Kidney epithelial cell (primary cell): ENCODE measurements around the gene MPZL3. TPM values are rescaled to one million over a fixed set of nuclear protein-coding genes. Genes with fewer than 3 reads are reported as not detected.

Experiments used
- DNase-seq: peaks from one replicate; pipeline ENCODE4 v3.0.0-alpha.2; 2010; ENCODE audit warnings: low read depth
- H3K27me3 ChIP-seq: 2 replicates; pipeline ENCODE4 v1.6.0; 2011; ENCODE audit warnings: low read length; ENCODE audit not compliant: control insufficient read depth, insufficient read depth
- H3K36me3 ChIP-seq: 2 replicates; pipeline ENCODE4 v1.5.1; 2011; ENCODE audit warnings: low read length; ENCODE audit not compliant: control insufficient read depth, insufficient read depth
- H3K4me3 ChIP-seq: 2 replicates; pipeline ENCODE4 v1.5.1; 2011; ENCODE audit warnings: low read depth, mild to moderate bottlenecking, control low read depth, low read length
- total RNA-seq: library from RNA; depleted of rRNA; stranded (reverse); fragments of >200 nt; gene quantifications from 2 replicates; pipeline ENCODE4 v1.2.3, GENCODE V29; 2015
- TF ChIP-seq, protein P1 (sequence below): IDR thresholded peaks from 2 replicates; pipeline ENCODE4 v1.5.1; 2011; ENCODE audit warnings: mild to moderate bottlenecking, moderate library complexity, low read length, control low read depth, inconsistent platforms; ENCODE audit not compliant: insufficient read depth, poor library complexity, severe bottlenecking

MPZL3 gene
- total RNA-seq, 1 donor from 2014 or later, result 9.4 TPM

DNA sequence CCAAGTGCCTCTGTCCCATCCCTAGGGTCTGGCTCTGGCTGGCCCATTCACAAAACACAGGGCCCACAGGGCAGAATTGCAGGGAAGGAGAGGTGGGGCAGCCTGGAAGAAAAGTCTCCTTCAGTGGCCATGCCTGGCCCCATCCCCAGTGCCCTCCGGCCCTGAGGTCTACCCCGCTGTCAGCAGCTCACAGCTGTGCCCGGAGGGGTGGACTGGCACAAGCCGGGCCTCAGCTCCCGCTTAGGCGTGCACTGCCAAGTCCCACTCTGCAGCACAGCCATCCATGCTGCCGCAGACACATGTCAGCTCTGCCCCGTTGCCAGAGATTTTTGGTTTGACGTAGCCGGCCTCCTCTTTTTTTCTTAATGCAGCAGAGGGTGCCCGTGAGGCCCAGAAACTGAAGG is 71.9 kb downstream of the MPZL3 start:
- peaks cover 4% of the 10 kb centered on the region for H3K27me3 ChIP-seq
- TF ChIP-seq, protein P1, sequence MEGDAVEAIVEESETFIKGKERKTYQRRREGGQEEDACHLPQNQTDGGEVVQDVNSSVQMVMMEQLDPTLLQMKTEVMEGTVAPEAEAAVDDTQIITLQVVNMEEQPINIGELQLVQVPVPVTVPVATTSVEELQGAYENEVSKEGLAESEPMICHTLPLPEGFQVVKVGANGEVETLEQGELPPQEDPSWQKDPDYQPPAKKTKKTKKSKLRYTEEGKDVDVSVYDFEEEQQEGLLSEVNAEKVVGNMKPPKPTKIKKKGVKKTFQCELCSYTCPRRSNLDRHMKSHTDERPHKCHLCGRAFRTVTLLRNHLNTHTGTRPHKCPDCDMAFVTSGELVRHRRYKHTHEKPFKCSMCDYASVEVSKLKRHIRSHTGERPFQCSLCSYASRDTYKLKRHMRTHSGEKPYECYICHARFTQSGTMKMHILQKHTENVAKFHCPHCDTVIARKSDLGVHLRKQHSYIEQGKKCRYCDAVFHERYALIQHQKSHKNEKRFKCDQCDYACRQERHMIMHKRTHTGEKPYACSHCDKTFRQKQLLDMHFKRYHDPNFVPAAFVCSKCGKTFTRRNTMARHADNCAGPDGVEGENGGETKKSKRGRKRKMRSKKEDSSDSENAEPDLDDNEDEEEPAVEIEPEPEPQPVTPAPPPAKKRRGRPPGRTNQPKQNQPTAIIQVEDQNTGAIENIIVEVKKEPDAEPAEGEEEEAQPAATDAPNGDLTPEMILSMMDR, result no peak
- DNase-seq, result no peak
- no peaks in the 10 kb centered on the region for H3K36me3 ChIP-seq
- H3K4me3 ChIP-seq, result no peak overlapping the region

DNA sequence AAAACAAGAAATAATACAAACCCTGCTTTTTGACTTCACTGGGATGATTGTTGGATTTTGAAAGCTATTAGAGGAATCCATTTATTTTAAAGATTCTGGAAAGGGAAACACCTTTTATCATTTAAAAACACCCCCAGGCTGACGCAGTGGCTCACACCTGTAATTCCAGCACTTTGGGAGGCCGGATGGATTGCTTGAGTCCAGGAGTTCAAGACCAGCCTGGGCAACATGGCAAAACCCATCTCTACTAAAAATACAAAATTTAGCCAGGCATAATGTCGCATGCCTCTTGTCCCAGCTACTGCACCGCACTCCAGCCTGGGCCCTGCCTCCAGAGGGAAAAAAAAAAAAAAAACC is 75.4 kb downstream of the MPZL3 start:
- TF ChIP-seq, protein P1, result no peak
- H3K27me3 ChIP-seq, result peaks cover 4% of the 10 kb centered on the region
- no peak overlapping the region for H3K4me3 ChIP-seq
- H3K36me3 ChIP-seq, result no peaks in the 10 kb centered on the region
- DNase-seq, result no peak

Other genes starting within 250 kb of the MPZL3 start
- 16.8 TPM in 2 replicates for gene TMPRSS4, start 175.3 kb downstream of the MPZL3 start, total RNA-seq
- gene SMIM35, start 165.4 kb downstream of the MPZL3 start, total RNA-seq, result not detected in 2 replicates
- 0.41 and 0.79 TPM in 2 replicates for gene SCN4B, start 99.5 kb downstream of the MPZL3 start, total RNA-seq
- gene SCN2B, start 75.7 kb downstream of the MPZL3 start, total RNA-seq, result 0.04 and 0.07 TPM in 2 replicates
- 2.5 TPM in 1 of 2 replicates, not detected in the other for gene JAML, start 27.4 kb downstream of the MPZL3 start, total RNA-seq
- 12.1 and 13.1 TPM in 2 replicates for gene MPZL2, start 11.9 kb upstream of the MPZL3 start, total RNA-seq
- not detected in 2 replicates for gene CD3E, start 52.4 kb upstream of the MPZL3 start, total RNA-seq
- not detected in 2 replicates for gene CD3D, start 90.3 kb upstream of the MPZL3 start, total RNA-seq
- gene CD3G, start 92.0 kb upstream of the MPZL3 start, total RNA-seq, result not detected in 2 replicates
- gene UBE4A, start 107.2 kb upstream of the MPZL3 start, total RNA-seq, result 45.0 and 49.3 TPM in 2 replicates
- 52.6 and 52.7 TPM in 2 replicates for gene ATP5MG, start 149.2 kb upstream of the MPZL3 start, total RNA-seq
- gene KMT2A, start 184.1 kb upstream of the MPZL3 start, total RNA-seq, result 42.2 and 45.6 TPM in 2 replicates